ENCODE results near the gene EPHB6.

The EPHB6 gene

GRCh38 chr7:142857625-142858024 lies 2.7 kb downstream of the EPHB6 start:
- Histone ChIP-seq H3K36me3 (ENCODE audit: control insufficient read depth, insufficient read depth, low read length) (no peaks in the 10 kb centered on the region), H3K4me1 (peaks cover 16% of the 10 kb centered on the region), H3K79me2 (no peaks in the 10 kb centered on the region), H3K9me3 (ENCODE audit: control insufficient read depth, low read length) (no peaks in the 10 kb centered on the region), H3K27me3 (ENCODE audit: control insufficient read depth, insufficient read depth, low read length) (no peaks in the 10 kb centered on the region), H3K9ac (no peak overlapping the region), H3K27ac (no peak overlapping the region), H2AFZ (no peak overlapping the region), H3K4me2 (ENCODE audit: low read length) (no peak overlapping the region), H3K4me3 (ENCODE audit: low read depth, low read length) (no peak overlapping the region)
- TF ChIP-seq CTCF (IDR thresholded peaks at IDR 0.05) = no peak

- Histone ChIP-seq H3K4me3 (ENCODE audit: low read depth, low read length) (no peak overlapping the region), H3K27ac (no peak overlapping the region), H3K9ac (no peak overlapping the region), H3K36me3 (ENCODE audit: control insufficient read depth, insufficient read depth, low read length) (no peaks in the 10 kb centered on the region), H3K4me1 (peaks cover 13% of the 10 kb centered on the region), H3K27me3 (ENCODE audit: control insufficient read depth, insufficient read depth, low read length) (no peaks in the 10 kb centered on the region), H3K79me2 (no peaks in the 10 kb centered on the region), H3K4me2 (ENCODE audit: low read length) (no peak overlapping the region), H2AFZ (no peak overlapping the region), H3K9me3 (ENCODE audit: control insufficient read depth, low read length) (no peaks in the 10 kb centered on the region)
- TF ChIP-seq CTCF (IDR thresholded peaks at IDR 0.05) = no peak
Observed at GRCh38 chr7:142859411-142859810, 4.5 kb downstream of the EPHB6 start.

GRCh38 chr7:142859829-142860228 lies 5.0 kb downstream of the EPHB6 start:
- no peak overlapping the region for H3K27ac ChIP-seq
- peak overlapping the region; percentile 50 for H2AFZ ChIP-seq
- peaks cover 13% of the 10 kb centered on the region for H3K4me1 ChIP-seq
- no peak overlapping the region for H3K9ac ChIP-seq
- no peaks in the 10 kb centered on the region for H3K9me3 ChIP-seq (ENCODE audit: control insufficient read depth, low read length)
- H3K4me2 ChIP-seq (ENCODE audit: low read length) = no peak overlapping the region
- TF ChIP-seq CTCF (IDR thresholded peaks at IDR 0.05) = no peak
- no peaks in the 10 kb centered on the region for H3K79me2 ChIP-seq
- H3K36me3 ChIP-seq (ENCODE audit: control insufficient read depth, insufficient read depth, low read length) = no peaks in the 10 kb centered on the region
- no peak overlapping the region for H3K4me3 ChIP-seq (ENCODE audit: low read depth, low read length)
- H3K27me3 ChIP-seq (ENCODE audit: control insufficient read depth, insufficient read depth, low read length) = no peaks in the 10 kb centered on the region

GRCh38 chr7:142860968-142861367 lies 6.1 kb downstream of the EPHB6 start:
- no peak for TF ChIP-seq CTCF (IDR thresholded peaks at IDR 0.05)
- Histone ChIP-seq H3K4me3 (ENCODE audit: low read depth, low read length) (no peak overlapping the region), H3K27ac (no peak overlapping the region), H3K4me2 (ENCODE audit: low read length) (no peak overlapping the region), H3K79me2 (no peaks in the 10 kb centered on the region), H3K9ac (no peak overlapping the region), H3K4me1 (peaks cover 8% of the 10 kb centered on the region), H3K9me3 (ENCODE audit: control insufficient read depth, low read length) (no peaks in the 10 kb centered on the region), H3K27me3 (ENCODE audit: control insufficient read depth, insufficient read depth, low read length) (no peaks in the 10 kb centered on the region), H2AFZ (no peak overlapping the region), H3K36me3 (ENCODE audit: control insufficient read depth, insufficient read depth, low read length) (no peaks in the 10 kb centered on the region)

- H3K27ac ChIP-seq = no peak overlapping the region
- H2AFZ ChIP-seq = no peak overlapping the region
- TF ChIP-seq CTCF (IDR thresholded peaks at IDR 0.05) = no peak
- no peak overlapping the region for H3K9ac ChIP-seq
- no peaks in the 10 kb centered on the region for H3K79me2 ChIP-seq
- H3K9me3 ChIP-seq (ENCODE audit: control insufficient read depth, low read length) = no peaks in the 10 kb centered on the region
- no peak overlapping the region for H3K4me2 ChIP-seq (ENCODE audit: low read length)
- peaks cover 4% of the 10 kb centered on the region for H3K4me1 ChIP-seq
- H3K36me3 ChIP-seq (ENCODE audit: control insufficient read depth, insufficient read depth, low read length) = no peaks in the 10 kb centered on the region
- no peak overlapping the region for H3K4me3 ChIP-seq (ENCODE audit: low read depth, low read length)
- no peaks in the 10 kb centered on the region for H3K27me3 ChIP-seq (ENCODE audit: control insufficient read depth, insufficient read depth, low read length)
Observed at GRCh38 chr7:142862351-142862750, 7.5 kb downstream of the EPHB6 start.

Data from parathyroid adenoma (tissue), 2 donors.